Measurements from ENCODE around the gene NOS3. TPM values are rescaled to one million over a fixed set of nuclear protein-coding genes. Genes with fewer than 3 reads are reported as not detected.

The NOS3 gene
- total RNA-seq, 6 donors from 2014 or later: 3.1 to 95.3 (median 16.2) TPM

GRCh38 chr7:151057506-151057988 is 66.7 kb downstream of the NOS3 start, which contains the start of gene CDK5:
Gene CDK5, minus strand, starts transcription at chr7:151057897. Its CDS starts 49 bp downstream, at chr7:151057848.
- H3K36me3 ChIP-seq: peaks cover 0 to 1% (median under 1%) of the 10 kb centered on the region in 4 donors
- DNase-seq (no peak), ATAC-seq (ENCODE audit: low FRiP score in 2 of 2) (peak in 1 of 2 donors; percentile 0)
- H3K9me3 ChIP-seq: no peaks in the 10 kb centered on the region
- TF ChIP-seq POLR2AphosphoS5 (IDR thresholded peaks at IDR 0.05): no peak
- no peak for TF ChIP-seq POLR2A (IDR thresholded peaks at IDR 0.05)
- no peak for TF ChIP-seq EP300 (IDR thresholded peaks at IDR 0.05)
- TF ChIP-seq CTCF (IDR thresholded peaks at IDR 0.05): no peak
- H3K4me1 ChIP-seq: peaks cover 37 to 60% (median 48%) of the 10 kb centered on the region in 4 donors
- H3K27me3 ChIP-seq: no peaks in the 10 kb centered on the region
- peak within 1 kb of the TSS; percentile 54 to 92 (median 87) for H3K4me3 ChIP-seq
- 0% methylated on average over 29 to 30 of the region's 30 CpGs for WGBS, 2 donors
- peak within 1 kb of the TSS; percentile 90 to 99 (median 96) for H3K27ac ChIP-seq

- DNase-seq: peak; percentile 99 to 100
- WGBS, 2 donors: 0 to 1% methylated on average over 1 to 46 of the region's 46 CpGs
Measured at GRCh38 chr7:151057989-151058780, 67.4 kb downstream of the NOS3 start.

DNA sequence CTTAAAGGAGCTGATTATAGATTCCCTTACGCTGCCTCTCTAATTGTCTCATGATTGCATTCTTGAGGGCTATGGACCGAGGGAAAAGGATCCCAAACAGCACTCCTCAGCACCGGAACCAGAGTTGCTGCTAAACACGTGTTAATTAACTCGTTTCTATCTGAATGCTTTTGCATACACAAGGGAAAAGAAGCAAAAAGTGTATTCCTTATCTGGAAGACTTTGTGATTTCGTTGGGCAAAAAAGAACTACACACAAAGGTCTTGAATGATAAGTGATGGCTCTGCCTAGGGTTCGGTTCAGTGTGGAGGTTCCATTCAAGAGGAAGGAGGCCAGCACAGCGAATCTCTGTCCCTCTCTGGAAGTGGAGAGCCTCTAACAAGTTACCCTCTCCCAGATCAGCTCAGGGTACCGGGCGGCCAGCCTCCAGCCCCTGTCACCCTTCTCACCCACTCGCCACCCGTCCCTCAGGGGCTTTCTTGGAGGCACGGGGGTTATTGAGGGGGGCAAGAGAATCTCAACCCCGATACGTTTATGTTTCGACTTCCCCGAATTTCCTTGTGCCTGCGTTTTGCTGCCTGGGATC is 68.1 kb downstream of the NOS3 start:
- Histone ChIP-seq H3K36me3 (peaks cover 0 to 10% (median 4%) of the 10 kb centered on the region in 4 donors), H3K4me3 (peak overlapping the region; percentile 34 to 92 (median 87)), H3K9me3 (no peaks in the 10 kb centered on the region), H3K27me3 (no peaks in the 10 kb centered on the region), H3K27ac (peak overlapping the region; percentile 90 to 99 (median 96)), H3K4me1 (peaks cover 38 to 64% (median 54%) of the 10 kb centered on the region in 4 donors)
- DNase-seq: no peak
- TF ChIP-seq CTCF (IDR thresholded peaks at IDR 0.05): no peak
- no peak for TF ChIP-seq POLR2A (IDR thresholded peaks at IDR 0.05)
- no peak for TF ChIP-seq EP300 (IDR thresholded peaks at IDR 0.05)
- TF ChIP-seq POLR2AphosphoS5 (IDR thresholded peaks at IDR 0.05): no peak
- no peak for ATAC-seq (ENCODE audit: low FRiP score in 2 of 2)
- 5 to 6% methylated on average over 15 to 16 of the region's 18 CpGs for whole genome bisulfite sequencing, 2 donors

More at GRCh38 chr7:151057989-151058780, 67.4 kb downstream of the NOS3 start:
- Histone ChIP-seq H3K4me3 (peak overlapping the region in 3 of 4 donors; percentile 86 to 92 (median 88)), H3K4me1 (peaks cover 41 to 63% (median 53%) of the 10 kb centered on the region in 4 donors), H3K36me3 (peaks cover 0 to 6% (median 2%) of the 10 kb centered on the region in 4 donors), H3K9me3 (no peaks in the 10 kb centered on the region), H3K27me3 (no peaks in the 10 kb centered on the region), H3K27ac (peak overlapping the region; percentile 90 to 99 (median 96))
- TF ChIP-seq POLR2A (IDR thresholded peaks at IDR 0.05): peak in 3 of 4 donors; percentile 33 to 87 (median 84)
- peak in 2 of 4 donors; percentile 44 to 49 for TF ChIP-seq EP300 (IDR thresholded peaks at IDR 0.05)
- peak in 2 of 6 experiments; percentile 6 to 9 for TF ChIP-seq CTCF (IDR thresholded peaks at IDR 0.05)
- TF ChIP-seq POLR2AphosphoS5 (IDR thresholded peaks at IDR 0.05): peak; percentile 84 to 92
- ATAC-seq (ENCODE audit: low FRiP score in 2 of 2): peak; percentile 93 to 94

DNA sequence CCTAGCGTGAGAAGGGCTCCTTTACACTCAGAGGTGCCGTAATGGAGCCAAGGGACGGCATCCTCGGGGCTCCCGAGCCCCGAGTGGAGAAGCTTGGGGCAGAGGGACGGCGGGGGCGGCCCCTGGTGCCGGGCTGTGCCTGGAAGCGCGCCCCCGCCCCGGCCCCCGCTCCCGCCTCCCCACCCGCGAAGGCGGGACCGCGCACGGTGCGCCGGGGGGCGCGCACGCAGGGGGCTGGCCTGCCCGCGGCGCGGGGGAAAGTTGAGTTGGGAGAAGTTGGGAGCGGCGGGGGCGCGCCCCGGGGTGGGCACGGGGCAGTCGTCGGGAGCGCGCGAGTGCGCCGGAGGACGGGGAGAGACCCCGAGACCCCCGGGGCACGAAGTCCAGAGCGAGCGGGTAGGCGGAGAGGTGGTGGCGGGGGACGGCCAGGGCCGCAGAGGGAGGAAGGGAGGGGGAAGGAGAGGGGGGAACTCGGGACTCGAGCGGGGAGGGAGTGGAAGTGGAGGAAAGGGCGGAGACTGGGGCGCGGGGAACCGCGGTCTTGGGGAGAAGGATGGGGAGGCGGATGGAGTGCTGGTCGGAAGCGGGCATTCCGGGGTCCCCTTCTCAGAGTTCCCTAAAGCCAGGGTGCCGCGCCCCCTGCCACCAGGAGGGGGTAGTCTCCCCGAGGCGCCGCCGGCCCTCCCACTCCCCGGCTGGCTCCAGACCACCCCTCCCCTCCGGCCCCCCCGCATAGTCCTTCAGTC is 68.7 kb downstream of the NOS3 start, which contains the start of gene SLC4A2:
SLC4A2 (plus strand) TSS at position 223 of the 746 bp plus-strand sequence. CDS start 2,399 bp downstream, outside the sequence.
- peak; percentile 81 to 97 for DNase-seq
- Histone ChIP-seq H3K4me1 (peaks cover 38 to 65% (median 54%) of the 10 kb centered on the region in 4 donors), H3K4me3 (peak within 1 kb of the TSS; percentile 86 to 98 (median 90)), H3K36me3 (peaks cover 3 to 16% (median 10%) of the 10 kb centered on the region in 4 donors), H3K9me3 (no peaks in the 10 kb centered on the region), H3K27ac (peak within 1 kb of the TSS; percentile 90 to 99 (median 96)), H3K27me3 (no peaks in the 10 kb centered on the region)
- TF ChIP-seq POLR2AphosphoS5 (IDR thresholded peaks at IDR 0.05) (peak; percentile 23 to 56), POLR2A (IDR thresholded peaks at IDR 0.05) (peak in 1 of 4 donors; percentile 76), CTCF (IDR thresholded peaks at IDR 0.05) (peak; percentile 30 to 64 (median 56)), EP300 (IDR thresholded peaks at IDR 0.05) (no peak)
- ATAC-seq (ENCODE audit: low FRiP score in 2 of 2): peak; percentile 31 to 79
- WGBS, 2 donors: 0 to 1% methylated on average over 19 to 42 of the region's 75 CpGs
